ENCODE measurements around the gene MYO5A. TPM values are rescaled to one million over a fixed set of nuclear protein-coding genes. Genes with fewer than 3 reads are reported as not detected.

Gene MYO5A
- total RNA-seq, 2 experiments from 2014 or later: 41.3 to 42.2 TPM

- Mint-ChIP-seq H3K27ac (no peak overlapping the region), H3K4me1 (no peaks in the 10 kb centered on the region), H3K4me3 (no peak overlapping the region), H3K9me3 (no peaks in the 10 kb centered on the region), H3K27me3 (no peaks in the 10 kb centered on the region), H3K36me3 (ENCODE audit: low read depth) (peaks cover 54% of the 10 kb centered on the region)
- ChIA-PET POLR2A (no interaction called here), CTCF (no interaction called here)
- no peak for DNase-seq
These were observed 211.7 kb downstream of the MYO5A start for GRCh38 chr15:52317022-52317421.

- ChIA-PET POLR2A (no interaction called here), CTCF (interaction anchor here (1.5 kb wide), 1 partner anchor 23 kb away, joined by 4 read pairs; no protein-coding TSS in a partner anchor)
- H3K9me3 Mint-ChIP-seq: peaks cover 7% of the 10 kb centered on the region
- H3K4me1 Mint-ChIP-seq: peaks cover 16% of the 10 kb centered on the region
- H3K4me3 Mint-ChIP-seq: no peak overlapping the region
- no peak overlapping the region for H3K27ac Mint-ChIP-seq
- H3K36me3 Mint-ChIP-seq (ENCODE audit: low read depth): peaks cover 31% of the 10 kb centered on the region
- no peaks in the 10 kb centered on the region for H3K27me3 Mint-ChIP-seq
- DNase-seq: no peak
These were observed 219.5 kb downstream of the MYO5A start for GRCh38 chr15:52309154-52309548.

DNA sequence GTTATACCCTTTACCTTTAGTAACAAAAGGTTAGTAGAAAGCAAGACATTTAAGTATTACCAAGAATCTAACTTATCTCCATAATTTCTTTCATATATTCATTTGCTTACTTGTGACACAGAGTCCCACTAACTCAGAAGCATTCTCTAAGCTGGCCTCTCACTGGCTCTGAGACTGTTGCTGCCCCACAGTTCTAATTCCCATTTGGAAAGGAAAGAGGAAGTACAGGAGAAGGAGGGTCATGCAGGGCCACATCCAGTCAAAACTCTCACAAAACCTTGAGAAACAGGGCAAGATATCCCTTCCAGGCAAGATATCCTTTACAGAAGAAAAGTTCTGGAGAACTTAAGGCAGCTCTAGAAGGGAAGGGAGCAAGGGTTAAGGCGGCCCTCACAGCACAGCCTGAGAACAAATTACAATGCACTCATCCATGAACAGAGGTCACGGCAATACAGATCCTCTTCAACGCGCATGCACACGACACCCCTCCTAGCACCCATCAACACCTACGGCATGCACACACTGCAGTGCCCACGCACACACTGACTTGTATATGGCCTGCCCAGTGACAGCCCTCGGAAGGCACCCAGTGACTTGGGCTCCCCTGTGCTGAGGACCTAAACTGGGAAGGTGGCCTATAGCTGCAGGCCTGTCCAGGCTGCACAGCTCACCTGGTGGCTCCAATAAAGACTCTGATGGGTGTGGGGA, 220.1 kb downstream of the MYO5A start:
- H3K9me3 Mint-ChIP-seq: peaks cover 7% of the 10 kb centered on the region
- H3K27me3 Mint-ChIP-seq: no peaks in the 10 kb centered on the region
- H3K27ac Mint-ChIP-seq: no peak overlapping the region
- ChIA-PET CTCF (interaction anchor here (1.5 kb wide), 1 partner anchor 23 kb away, joined by 4 read pairs; no protein-coding TSS in a partner anchor), POLR2A (no interaction called here)
- peaks cover 31% of the 10 kb centered on the region for H3K36me3 Mint-ChIP-seq (ENCODE audit: low read depth)
- H3K4me3 Mint-ChIP-seq: no peak overlapping the region
- no peak for DNase-seq
- H3K4me1 Mint-ChIP-seq: peaks cover 21% of the 10 kb centered on the region

GRCh38 chr15:52307847-52308246, 220.8 kb downstream of the MYO5A start:
- Mint-ChIP-seq H3K9me3 (peaks cover 7% of the 10 kb centered on the region), H3K27me3 (no peaks in the 10 kb centered on the region), H3K36me3 (ENCODE audit: low read depth) (peaks cover 25% of the 10 kb centered on the region), H3K27ac (no peak overlapping the region), H3K4me3 (no peak overlapping the region), H3K4me1 (peaks cover 29% of the 10 kb centered on the region)
- POLR2A ChIA-PET: no interaction called here
- DNase-seq: no peak
- CTCF ChIA-PET: no interaction called here

- Mint-ChIP-seq H3K36me3 (ENCODE audit: low read depth) (peaks cover 23% of the 10 kb centered on the region), H3K4me1 (peaks cover 34% of the 10 kb centered on the region), H3K27ac (no peak overlapping the region), H3K4me3 (no peak overlapping the region), H3K27me3 (no peaks in the 10 kb centered on the region), H3K9me3 (peaks cover 7% of the 10 kb centered on the region)
- CTCF ChIA-PET: no interaction called here
- POLR2A ChIA-PET: no interaction called here
- DNase-seq: no peak
These were observed 222.4 kb downstream of the MYO5A start for GRCh38 chr15:52306270-52306669.

DNA sequence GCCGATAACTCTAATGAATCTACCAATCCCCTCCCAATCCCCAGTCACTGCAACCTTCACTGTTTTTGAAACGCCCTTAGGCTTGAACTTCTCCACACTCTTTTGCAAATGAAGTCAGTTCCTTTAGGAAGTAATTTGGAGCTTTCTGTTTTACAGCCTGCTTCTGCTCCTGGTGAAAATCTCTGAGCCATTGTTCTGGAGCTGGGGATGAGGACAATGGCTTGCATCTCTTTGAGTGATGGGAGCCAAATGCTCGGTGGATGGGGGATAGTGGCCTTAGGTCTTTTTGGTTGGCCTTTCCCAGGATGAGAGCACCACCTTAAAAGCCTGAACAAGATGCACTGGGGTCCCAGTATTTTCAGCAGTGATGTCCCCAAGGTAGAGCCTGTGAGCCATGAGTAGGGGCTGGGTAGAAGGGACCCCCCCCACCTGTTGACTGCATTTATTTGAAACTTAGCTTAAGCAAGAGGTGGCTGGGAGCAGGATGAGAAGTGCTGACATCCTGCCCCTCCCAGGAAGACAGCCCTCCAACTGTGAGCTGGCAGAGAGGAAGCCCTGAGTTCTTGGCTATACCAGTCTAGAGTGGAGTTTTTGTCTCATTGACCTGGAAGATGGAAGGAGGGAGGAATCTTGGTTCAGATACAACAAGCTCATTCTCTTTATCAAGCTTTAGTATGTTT, 225.4 kb downstream of the MYO5A start:
- H3K27me3 Mint-ChIP-seq: peaks cover 9% of the 10 kb centered on the region
- H3K4me1 Mint-ChIP-seq: peaks cover 28% of the 10 kb centered on the region
- H3K27ac Mint-ChIP-seq: peak overlapping the region; percentile 42
- no peak for DNase-seq
- POLR2A ChIA-PET: interaction anchor here (0.9 to 1.0 kb wide), 3 partner anchors 8 to 28 kb away, joined by 3 to 5 read pairs (median 4); partner anchors contain the start of gene MYO5C
- CTCF ChIA-PET: interaction anchor here (1.1 to 2.2 kb wide), 6 partner anchors 41 to 432 kb away, joined by 3 to 9 read pairs (median 4); no protein-coding TSS in a partner anchor
- H3K4me3 Mint-ChIP-seq: no peak overlapping the region
- peaks cover 20% of the 10 kb centered on the region for H3K36me3 Mint-ChIP-seq (ENCODE audit: low read depth)
- peaks cover 7% of the 10 kb centered on the region for H3K9me3 Mint-ChIP-seq

DNA sequence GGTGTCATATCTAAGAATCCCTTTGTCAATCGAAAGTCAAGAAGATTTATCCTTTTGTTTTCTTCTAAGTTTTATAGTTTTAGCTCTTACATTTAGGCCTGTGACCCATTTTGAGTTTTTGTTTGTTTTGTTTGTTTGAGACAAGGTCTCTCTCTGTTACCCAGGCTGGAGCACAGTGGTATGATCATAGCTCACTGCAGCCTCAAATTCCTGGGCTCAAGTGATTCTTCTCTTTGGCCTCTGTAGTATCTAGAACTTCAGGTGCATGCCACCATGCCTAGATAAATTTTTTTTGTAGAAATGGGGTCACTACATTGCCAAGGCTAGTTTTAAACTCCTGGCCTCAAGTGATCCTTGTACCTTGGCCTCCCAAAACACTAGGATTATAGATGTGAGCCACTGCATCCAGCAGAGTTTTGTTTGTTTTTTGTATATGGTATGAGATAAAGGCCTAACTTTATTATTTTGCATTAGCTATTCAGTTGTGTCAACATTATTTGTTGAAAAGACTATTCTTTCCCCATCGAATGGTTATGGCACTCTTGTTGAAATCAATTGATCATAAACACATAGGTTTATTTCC, 227.3 kb downstream of the MYO5A start:
- ChIA-PET POLR2A (no interaction called here), CTCF (no interaction called here)
- no peak overlapping the region for H3K27ac Mint-ChIP-seq
- peaks cover 7% of the 10 kb centered on the region for H3K9me3 Mint-ChIP-seq
- no peak overlapping the region for H3K4me3 Mint-ChIP-seq
- no peak for DNase-seq
- peaks cover 20% of the 10 kb centered on the region for H3K36me3 Mint-ChIP-seq (ENCODE audit: low read depth)
- H3K27me3 Mint-ChIP-seq: peaks cover 18% of the 10 kb centered on the region
- H3K4me1 Mint-ChIP-seq: peaks cover 28% of the 10 kb centered on the region

DNA sequence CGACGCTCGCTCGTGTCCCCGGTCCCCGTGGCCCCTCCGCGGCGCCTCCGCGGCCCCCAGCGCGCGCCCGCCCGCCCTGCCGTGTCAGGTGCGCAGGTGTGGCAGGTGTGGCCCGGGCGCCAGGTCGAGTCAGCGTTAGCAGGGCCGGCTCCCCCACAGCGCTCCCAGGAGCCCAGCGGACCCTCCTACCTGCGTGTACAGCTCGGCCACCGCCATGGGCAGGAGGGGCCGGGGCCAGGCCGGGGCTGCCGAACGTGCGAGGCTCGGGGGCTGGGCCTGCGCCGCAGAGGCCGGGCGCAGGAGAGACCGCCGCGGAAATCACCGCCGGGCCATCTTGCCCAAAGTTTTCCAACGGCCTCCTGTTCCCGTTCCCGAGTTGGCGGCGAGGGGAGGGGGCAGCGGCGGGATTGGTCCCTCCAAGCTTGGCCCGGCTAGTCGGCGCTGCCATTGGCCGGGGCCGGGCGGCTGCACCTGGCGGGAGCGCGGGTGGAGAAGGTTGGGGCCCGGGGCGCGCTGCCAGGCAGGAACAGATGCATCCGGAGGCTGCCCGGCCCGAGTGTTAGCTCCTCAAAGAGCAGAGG, 233.2 kb downstream of the MYO5A start, which contains the start of gene MYO5C:
Gene MYO5C, minus strand, starts transcription at position 384 of the 581 bp plus-strand sequence. Its CDS starts 168 bp downstream, at position 216.
- Mint-ChIP-seq H3K27ac (no peak within 1 kb of the TSS), H3K4me3 (no peak within 1 kb of the TSS), H3K36me3 (ENCODE audit: low read depth) (no peaks in the 10 kb centered on the region), H3K4me1 (peaks cover 23% of the 10 kb centered on the region), H3K9me3 (no peaks in the 10 kb centered on the region), H3K27me3 (peaks cover 55% of the 10 kb centered on the region)
- ChIA-PET CTCF (no interaction called here), POLR2A (interaction anchor here (0.6 to 1.6 kb wide), 4 partner anchors 8 to 33 kb away, joined by 3 to 5 read pairs (median 3); no protein-coding TSS in a partner anchor)
- no peak for DNase-seq

- POLR2A ChIA-PET: interaction anchor here (0.7 to 1.6 kb wide), 2 partner anchors 9 to 13 kb away, joined by 3 to 5 read pairs; no protein-coding TSS in a partner anchor
- no peak overlapping the region for H3K27ac Mint-ChIP-seq
- no peak overlapping the region for H3K4me3 Mint-ChIP-seq
- DNase-seq: no peak
- H3K36me3 Mint-ChIP-seq (ENCODE audit: low read depth): no peaks in the 10 kb centered on the region
- CTCF ChIA-PET: no interaction called here
- peaks cover 28% of the 10 kb centered on the region for H3K4me1 Mint-ChIP-seq
- peaks cover 55% of the 10 kb centered on the region for H3K27me3 Mint-ChIP-seq
- H3K9me3 Mint-ChIP-seq: no peaks in the 10 kb centered on the region
These were observed 233.7 kb downstream of the MYO5A start for GRCh38 chr15:52294881-52295420.

DNA sequence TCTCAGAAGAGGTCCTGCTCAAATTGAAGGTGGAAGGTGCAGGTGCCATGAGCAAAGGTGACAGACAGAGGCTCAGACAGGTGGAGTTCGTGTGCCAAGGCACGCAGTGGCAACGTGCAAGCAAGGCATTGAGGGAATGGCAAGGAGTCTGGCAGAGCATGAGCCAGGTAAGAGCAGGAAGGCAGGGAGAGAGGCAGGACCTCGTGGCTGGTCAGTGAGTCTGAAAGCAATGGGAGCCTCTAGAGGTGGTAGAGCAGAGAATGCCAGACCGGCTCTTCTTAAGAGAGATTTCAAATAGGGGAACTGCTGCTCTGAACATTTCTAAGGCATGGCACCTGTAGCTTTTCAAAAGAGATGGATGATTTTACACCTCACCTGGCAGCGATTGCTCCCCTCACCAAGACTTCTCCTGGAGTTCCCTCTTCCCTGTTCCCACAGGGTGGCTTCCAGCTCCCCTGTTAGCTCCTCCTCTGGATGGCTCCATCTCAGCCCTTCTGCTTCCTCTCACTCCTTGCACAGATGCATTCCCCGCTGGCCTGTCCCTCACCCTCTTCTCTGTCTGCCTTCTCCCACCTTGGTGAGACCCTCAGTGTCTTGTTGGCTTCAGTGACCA, 235.8 kb downstream of the MYO5A start:
- Mint-ChIP-seq H3K36me3 (ENCODE audit: low read depth) (no peaks in the 10 kb centered on the region), H3K9me3 (no peaks in the 10 kb centered on the region), H3K4me1 (peaks cover 37% of the 10 kb centered on the region), H3K27ac (no peak overlapping the region), H3K4me3 (no peak overlapping the region), H3K27me3 (peaks cover 44% of the 10 kb centered on the region)
- POLR2A ChIA-PET: no interaction called here
- CTCF ChIA-PET: no interaction called here
- DNase-seq: no peak

DNA sequence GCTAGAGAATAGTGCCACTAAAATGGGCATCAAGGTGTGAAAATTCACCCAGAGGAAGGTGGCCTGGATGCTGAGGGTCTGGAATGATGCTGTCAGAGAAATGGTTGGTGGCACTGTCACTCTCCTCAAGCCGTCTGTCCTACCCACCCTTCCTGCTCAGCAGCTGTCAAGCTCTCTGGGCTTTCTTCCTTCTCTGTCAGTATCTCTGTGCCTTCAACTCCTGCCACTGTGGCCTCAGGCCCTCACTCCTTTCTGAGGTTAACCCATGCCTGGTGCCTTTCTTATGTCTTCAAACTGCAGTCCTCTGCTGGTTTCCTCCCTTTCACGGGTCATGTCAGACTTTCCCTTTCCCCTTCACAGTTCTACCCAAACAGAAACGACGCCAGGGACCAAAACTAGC, 237.5 kb downstream of the MYO5A start:
- Mint-ChIP-seq H3K4me3 (no peak overlapping the region), H3K9me3 (no peaks in the 10 kb centered on the region), H3K4me1 (peaks cover 37% of the 10 kb centered on the region), H3K36me3 (ENCODE audit: low read depth) (no peaks in the 10 kb centered on the region), H3K27me3 (peaks cover 36% of the 10 kb centered on the region), H3K27ac (no peak overlapping the region)
- DNase-seq: no peak
- ChIA-PET CTCF (interaction anchor here (1.5 kb wide), 1 partner anchor 34 kb away, joined by 3 read pairs; no protein-coding TSS in a partner anchor), POLR2A (interaction anchor here (0.8 kb wide), 1 partner anchor 20 kb away, joined by 3 read pairs; no protein-coding TSS in a partner anchor)

GRCh38 chr15:52290800-52291199, 237.9 kb downstream of the MYO5A start:
- Mint-ChIP-seq H3K36me3 (ENCODE audit: low read depth) (no peaks in the 10 kb centered on the region), H3K9me3 (no peaks in the 10 kb centered on the region), H3K4me1 (peaks cover 36% of the 10 kb centered on the region), H3K4me3 (no peak overlapping the region), H3K27me3 (peaks cover 33% of the 10 kb centered on the region), H3K27ac (no peak overlapping the region)
- no peak for DNase-seq
- CTCF ChIA-PET: interaction anchor here (1.5 kb wide), 1 partner anchor 34 kb away, joined by 3 read pairs; no protein-coding TSS in a partner anchor
- POLR2A ChIA-PET: interaction anchor here (0.8 kb wide), 1 partner anchor 20 kb away, joined by 3 read pairs; no protein-coding TSS in a partner anchor
